Smooth muscle cell of the brain vasculature (primary cell): ENCODE measurements around the gene FALEC.

Experiments
- DNase-seq: peaks from one replicate; pipeline ENCODE4 v3.0.0-alpha.2; 2012; ENCODE audit warnings: low read depth, low spot score

Gene FALEC

DNA sequence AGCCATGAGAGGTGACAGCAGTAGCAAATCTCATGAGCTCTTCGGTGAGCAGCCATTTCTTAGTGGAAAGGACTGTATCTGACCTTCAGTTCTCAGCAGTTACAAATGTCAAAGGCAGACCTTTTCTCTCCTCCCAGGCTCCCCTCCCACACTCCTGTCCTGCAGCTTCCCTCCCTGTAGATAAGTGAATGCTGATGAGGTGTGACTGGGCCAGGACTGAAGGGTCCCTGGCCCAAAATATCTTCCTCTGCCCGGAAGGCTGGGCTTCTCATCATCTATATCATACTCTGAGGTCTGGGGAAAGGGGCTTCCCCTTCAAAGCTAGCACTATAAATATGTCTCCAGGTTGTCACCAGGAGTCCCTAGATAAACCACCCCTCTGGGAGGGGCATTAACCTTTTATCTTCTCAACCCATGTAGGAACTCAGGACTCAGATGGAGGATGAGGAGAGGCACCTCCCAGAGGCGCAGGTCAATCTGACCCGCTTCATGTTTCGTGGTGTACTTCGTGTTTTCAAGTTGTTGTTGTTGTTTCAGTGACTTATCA, 30.0 kb downstream of the FALEC start:
- DNase-seq = no peak

GRCh38 chr1:150546294-150546937, 30.9 kb downstream of the FALEC start:
- no peak for DNase-seq

DNA sequence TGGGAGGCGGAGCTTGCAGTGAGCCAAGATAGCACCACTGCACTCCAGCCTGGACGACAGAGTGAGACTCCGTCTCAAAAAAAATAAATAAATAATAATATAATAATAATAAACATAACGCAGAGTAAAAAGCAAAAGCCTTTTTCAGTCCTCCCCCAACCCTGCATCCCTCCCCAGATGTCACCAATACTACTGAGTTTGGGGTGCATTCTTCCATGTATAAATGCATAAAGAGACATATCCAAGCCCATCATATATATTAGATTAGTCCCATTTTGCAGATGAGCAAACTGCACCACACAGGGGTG, 32.7 kb downstream of the FALEC start:
- no peak for DNase-seq

DNA sequence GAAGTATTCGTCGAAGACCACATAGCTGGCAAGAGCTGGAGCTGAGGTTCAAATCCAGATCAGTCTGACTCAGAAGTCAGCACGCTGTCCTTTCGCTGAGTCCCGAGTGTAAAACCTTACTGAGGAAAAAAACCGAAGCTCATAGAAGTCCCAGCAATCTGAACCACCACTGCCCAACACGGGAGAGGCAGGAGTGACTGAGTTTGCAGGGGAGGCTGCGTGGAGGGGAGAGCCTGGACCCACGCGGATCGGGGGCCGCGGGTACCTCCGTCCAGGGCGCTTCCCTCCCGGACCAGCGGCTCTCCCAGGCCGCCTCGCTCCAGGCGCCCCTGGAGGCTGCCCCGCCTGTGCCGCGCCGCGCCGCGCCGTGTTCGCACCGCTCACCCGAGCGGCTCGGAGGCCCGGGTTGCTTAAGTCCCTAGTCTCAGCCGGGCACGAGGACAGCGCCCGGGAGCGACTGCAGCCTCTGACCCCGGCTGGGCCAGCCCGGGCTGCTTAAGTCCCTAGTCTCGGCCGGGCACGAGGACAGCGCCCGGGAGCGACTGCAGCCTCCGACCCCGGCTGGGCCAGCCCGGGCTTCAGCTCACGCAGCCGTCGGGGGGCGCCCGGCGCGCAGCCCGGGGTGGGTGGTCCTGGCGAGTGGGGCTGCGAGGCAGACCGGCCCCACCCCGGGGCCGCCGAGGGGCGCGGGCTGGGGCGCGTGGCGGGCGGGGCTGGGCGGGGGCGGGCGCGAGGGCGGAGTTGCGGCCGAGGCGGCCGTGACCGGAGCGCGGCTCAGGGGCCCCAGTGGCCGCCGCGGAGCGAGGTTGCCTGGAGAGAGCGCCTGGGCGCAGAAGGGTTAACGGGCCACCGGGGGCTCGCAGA, 33.3 kb downstream of the FALEC start, which contains the start of gene ADAMTSL4:
TSS of gene ADAMTSL4 (plus strand) at position 777 of the 864 bp plus-strand sequence. CDS start 2,881 bp downstream, outside the sequence.
- DNase-seq = no peak

DNA sequence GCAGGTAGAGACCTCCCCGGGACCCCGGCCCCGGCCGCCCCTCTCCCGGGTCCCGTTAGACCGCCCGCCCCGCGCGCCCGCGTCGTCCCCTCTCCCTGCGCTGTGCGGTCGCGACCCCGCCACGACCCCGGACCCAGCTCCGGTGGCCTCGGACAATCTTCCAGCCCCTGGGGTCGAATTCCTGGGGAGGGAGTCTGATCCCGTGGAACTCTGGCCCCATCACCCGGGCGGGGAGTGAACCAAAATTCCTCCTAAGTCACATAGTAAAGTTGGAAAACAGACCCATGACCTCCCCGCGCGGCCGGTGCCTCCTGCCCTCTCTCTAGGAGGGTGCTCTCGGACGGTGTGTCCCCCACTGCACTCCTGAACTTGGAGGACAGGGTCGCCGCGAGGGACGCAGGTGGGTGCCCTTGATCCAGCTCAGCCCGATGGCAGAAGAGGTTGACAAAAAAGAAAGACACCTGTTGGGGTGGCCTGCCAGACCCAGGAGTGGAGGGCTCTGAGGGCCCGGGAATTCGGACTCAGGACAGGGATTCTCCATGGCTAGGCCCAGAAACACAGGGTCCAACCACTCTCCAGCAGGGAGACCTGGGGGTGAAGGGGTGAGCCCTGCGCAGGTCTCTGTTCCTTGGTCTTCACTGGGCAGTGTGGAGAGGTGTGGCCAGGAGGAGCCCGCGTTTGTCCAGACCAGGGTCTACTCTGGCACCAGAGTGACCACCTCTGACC, 34.1 kb downstream of the FALEC start:
- DNase-seq = no peak

DNA sequence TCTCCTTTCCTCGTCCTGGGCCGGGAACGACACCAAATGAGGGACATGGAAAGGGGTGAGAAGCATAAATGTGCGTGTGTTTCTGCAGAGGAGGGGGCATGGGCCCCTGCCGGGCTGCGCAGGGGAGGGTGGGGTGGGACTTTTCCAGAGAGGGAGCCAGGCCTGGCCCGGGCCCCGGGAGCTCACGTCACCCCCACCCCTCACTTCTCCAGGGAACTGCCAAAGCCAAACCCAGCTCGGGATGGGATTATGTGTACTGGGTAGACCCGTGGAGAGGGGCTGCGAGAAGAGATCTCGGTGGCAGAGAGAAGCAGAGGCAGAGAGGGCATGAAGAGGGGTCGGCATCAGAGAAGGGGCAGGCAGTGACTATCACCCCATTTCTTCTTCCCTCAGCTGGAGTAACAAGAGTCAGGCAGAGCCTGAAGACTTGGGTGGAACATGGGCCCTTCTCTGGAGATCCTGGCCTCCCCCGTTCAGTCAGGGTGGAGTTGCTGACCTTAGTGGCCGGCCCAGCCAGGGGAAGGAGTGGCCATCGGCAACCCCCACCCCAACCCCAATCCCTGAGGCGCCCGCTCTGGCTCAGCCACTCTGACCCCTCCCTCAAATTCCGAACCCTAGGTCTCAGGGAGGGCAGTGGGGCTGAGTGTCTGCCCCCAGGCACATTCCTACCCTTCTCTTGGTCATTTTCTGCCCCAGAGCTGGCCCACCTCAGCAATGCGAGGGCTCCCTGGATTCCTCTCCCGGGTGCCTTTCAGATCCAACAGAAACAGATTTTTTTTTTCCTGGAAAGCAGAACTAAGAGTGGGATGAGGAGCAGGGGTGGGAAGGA, 34.9 kb downstream of the FALEC start:
- DNase-seq = no peak

DNA sequence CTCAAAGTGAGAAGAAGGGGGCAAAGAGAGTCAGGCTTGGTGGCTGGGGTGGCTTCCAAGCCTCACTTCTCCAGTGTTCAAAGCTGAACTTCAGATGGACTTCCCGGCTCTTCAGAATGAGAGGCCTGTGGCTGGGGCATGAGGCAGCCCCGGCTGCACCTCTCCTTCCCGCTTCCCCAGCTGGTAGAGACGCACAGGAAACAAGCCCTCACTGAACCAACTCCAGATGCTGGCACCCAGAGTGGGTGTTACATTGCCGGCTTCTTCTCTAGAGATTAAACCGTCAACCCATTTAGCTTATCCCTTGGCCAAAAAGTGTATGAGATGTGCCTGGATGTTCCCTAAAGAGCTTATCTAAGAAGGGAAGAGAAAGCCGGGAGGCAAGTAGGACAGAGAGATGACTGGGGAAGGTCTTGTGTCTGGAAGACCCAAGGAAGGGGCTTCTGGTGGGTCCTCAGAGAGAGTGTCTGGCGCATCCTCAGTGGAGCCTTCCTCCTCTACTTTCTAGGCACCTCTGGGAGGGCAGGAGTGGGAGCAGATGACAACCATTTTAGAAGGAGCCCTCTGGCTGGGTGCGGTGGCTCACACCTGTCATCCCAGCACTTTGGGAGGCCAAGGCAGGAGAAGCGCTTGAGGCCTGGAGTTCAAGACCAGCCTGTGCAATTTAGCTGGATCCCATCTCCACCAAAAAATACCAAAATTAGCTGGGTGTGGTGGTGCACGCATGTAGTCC, 35.7 kb downstream of the FALEC start:
- DNase-seq = no peak

GRCh38 chr1:150551784-150552127, 36.2 kb downstream of the FALEC start:
- DNase-seq = no peak

DNA sequence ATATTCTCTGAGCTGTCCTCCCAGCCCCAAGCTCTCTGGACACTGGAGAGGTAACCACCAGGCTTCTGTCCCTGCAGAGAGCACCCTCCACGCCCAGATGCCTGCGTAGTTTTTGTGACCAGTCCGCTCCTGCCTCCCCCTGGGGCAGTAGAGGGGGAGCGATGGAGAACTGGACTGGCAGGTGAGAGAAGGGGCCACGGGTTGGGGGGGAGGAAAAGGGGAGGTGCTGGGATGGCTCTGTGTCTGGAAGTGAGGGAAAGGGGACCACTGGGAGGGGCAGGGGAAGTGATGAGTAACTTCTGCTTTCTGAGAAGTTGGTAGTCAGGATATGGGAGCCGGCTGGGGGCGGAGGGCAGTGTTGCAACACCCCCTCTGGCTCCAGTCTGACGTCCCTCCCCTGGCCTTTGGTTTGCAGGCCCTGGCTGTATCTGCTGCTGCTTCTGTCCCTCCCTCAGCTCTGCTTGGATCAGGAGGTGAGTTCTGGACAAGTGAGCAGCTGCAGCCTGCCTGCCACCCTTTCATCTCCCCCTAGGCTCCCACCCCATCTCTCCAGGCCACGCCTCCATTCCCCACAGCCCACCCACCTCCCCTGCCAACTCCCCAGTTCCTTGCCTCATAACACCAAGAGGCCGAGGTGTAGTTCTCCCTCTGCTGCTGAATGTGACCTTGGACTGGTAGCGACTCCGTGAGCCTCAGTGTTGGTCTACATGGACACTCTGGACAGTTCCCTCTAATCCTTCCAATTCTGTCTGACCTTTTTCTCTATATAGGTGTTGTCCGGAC, 36.8 kb downstream of the FALEC start:
- no peak for DNase-seq

DNA sequence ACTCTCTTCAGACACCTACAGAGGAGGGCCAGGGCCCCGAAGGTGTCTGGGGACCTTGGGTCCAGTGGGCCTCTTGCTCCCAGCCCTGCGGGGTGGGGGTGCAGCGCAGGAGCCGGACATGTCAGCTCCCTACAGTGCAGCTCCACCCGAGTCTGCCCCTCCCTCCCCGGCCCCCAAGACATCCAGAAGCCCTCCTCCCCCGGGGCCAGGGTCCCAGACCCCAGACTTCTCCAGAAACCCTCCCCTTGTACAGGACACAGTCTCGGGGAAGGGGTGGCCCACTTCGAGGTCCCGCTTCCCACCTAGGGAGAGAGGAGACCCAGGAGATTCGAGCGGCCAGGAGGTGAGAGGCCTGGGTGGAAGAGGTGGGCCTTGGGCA, 37.3 kb downstream of the FALEC start:
- DNase-seq = no peak

- DNase-seq = no peak
Measured at GRCh38 chr1:150553392-150554085, 38.0 kb downstream of the FALEC start.

DNA sequence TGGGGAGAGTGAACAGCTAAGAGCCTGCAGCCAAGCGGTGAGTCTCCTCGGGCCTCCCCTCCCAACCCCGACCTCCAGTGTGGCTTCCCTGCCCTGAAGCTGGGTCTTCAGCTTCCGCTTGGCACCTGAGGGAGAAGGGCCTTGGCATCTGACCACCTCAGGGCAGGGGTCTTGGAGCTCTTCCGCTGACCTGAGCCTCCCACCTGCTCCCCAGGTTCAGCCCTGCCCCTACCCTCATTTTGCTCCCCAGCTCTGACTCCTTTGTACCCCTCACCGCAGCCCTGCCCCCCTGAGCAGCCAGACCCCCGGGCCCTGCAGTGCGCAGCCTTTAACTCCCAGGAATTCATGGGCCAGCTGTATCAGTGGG, 38.5 kb downstream of the FALEC start:
- DNase-seq = no peak

GRCh38 chr1:150555198-150555970, 39.8 kb downstream of the FALEC start:
- no peak for DNase-seq

- no peak for DNase-seq
Measured at GRCh38 chr1:150555971-150556865, 40.7 kb downstream of the FALEC start.

GRCh38 chr1:150557065-150557600, 41.6 kb downstream of the FALEC start:
- no peak for DNase-seq

DNA sequence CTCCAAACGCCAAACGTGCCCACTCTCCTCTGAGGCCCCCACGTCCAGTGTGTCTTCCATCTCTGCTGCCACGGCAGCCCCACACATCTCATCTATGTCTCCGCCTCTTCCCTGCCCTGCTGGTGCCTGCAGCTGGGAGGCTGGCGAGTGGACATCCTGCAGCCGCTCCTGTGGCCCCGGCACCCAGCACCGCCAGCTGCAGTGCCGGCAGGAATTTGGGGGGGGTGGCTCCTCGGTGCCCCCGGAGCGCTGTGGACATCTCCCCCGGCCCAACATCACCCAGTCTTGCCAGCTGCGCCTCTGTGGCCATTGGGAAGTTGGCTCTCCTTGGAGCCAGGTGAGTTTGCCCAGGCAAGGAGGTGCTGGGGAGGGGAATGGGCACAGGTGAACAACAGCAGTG, 42.3 kb downstream of the FALEC start:
- no peak for DNase-seq

- DNase-seq = no peak
Measured at GRCh38 chr1:150558303-150558704, 42.8 kb downstream of the FALEC start.
